B cell (primary cell): ENCODE results near the gene ATP8A2.

ENCODE experiments used
- CTCF ChIP-seq: fragments of 200-600 bp; IDR thresholded peaks from one replicate; pipeline ENCODE4 v1.8.0; 2022; ENCODE audit warnings: antibody characterized with exemption, mild to moderate bottlenecking
- EZH2 ChIP-seq: IDR thresholded peaks from 2 replicates; pipeline ENCODE4 v1.6.1; 2012; ENCODE audit warnings: borderline replicate concordance, low read depth, mild to moderate bottlenecking, moderate library complexity, low read length; ENCODE audit not compliant: insufficient read depth, poor library complexity, severe bottlenecking

GRCh38 chr13:26054896-26055295, 683.1 kb downstream of the ATP8A2 start:
- TF ChIP-seq CTCF: no peak
- TF ChIP-seq EZH2: no peak
